Measurements from ENCODE around the gene C4orf36.
"Not testable (repeated sequence)": the region's sequence is repeated elsewhere in the genome, so short reads cannot be mapped to it uniquely, and the experiment has no call there.

The C4orf36 gene

DNA sequence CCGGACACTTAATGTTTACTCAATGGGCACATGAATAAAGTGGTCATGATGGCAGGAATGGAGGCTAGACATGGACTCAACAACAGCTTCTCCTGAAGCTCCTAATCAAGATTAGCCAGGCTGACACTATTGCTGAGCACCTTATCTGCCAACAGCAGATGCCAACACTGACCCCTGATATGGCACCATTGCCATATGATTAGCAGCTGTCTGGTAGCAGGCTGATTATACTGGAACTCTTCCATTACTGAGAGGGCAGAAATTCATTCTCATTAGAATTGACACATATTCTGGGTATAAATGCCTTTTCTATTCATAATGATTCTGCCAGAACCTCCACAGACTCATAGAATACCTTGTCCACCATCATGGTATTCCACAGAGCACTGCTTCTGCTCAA, 24.2 kb upstream of the C4orf36 start:
- no peak for DNase-seq

DNA sequence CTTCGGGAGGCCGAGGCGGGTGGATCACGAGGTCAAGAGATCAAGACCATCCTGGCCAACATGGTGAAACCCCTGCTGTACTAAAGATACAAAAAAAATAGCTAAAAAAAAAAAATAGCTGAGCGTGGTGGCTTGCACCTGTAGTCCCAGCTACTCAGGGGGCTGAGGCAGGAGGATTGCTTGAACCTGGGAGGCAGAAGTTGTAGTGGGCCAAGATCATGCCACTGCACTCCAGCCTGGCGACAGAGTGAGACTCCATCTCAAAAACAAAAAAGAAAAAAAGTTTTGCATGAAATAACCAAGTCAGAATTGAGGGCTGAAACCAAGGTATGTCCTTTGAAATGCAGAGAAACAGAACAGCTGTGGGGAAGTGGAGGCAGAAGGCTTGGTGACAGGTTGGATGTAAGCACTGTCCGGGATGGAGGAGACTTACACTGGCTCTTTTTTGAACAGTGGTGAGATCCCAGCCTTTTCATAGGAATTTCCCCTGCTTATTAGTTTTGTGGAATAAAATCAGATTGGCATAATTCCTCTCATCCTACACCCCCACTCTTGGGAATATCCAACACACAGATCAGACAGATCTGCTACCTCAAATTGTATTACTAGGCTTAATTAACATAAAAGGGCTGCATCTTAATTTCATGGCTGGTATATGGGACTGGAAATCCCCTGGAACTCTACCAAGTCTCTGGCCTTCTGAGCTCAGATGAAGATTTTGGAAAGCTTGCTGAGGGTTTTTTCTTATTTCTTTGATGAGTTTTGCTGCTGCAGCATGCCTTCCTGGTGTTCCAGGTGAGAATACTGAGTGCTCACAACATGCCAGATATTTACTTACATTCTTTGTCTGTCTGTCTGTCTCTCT, 18.8 kb upstream of the C4orf36 start:
- DNase-seq: no peak

GRCh38 chr4:86910369-86910768, 18.1 kb upstream of the C4orf36 start:
- DNase-seq: no peak

- DNase-seq: no peak
Observed at GRCh38 chr4:86909546-86910295, 17.5 kb upstream of the C4orf36 start.

GRCh38 chr4:86908251-86908657, 16.0 kb upstream of the C4orf36 start:
- DNase-seq: peak; percentile 83 to 89

DNA sequence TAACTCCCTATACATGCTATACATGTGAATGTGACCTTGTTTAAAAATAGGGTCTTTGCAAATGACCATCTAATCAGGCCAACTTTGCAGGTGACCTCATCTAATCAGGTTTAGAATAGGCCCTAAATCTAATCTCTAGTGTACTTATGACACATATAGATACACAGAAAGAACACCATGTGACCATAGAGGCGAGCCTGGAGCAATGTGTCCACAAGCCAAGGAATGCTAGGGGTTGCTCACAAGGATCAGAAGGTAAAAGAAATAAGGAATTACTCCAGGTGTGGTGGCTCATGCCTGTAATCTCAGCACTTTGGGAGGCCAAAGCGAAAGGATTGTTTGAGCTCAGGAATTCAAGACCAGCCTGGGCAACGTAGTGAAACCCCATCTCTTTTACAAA, 9.6 kb upstream of the C4orf36 start:
- no peak for DNase-seq

DNA sequence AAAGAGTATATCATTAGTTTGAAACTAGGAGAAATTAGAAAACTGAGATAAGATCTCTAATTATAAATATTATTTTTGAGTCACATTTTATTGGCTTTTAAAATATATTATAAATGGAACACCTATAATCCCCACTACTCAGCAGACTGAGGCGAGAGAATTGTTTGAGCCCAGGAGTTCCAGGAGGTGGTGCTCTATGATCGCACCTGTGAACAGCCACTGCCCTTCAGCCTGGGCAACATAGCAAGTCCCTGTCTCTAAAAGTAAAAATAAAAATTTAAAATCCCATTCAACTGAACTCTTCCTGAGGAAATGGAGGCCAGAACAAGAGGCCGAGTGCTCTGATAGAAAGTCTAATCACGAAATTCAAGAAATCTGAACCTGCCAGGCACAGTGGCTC, 6.3 kb upstream of the C4orf36 start:
- no peak for DNase-seq

GRCh38 chr4:86896596-86896995, 4.4 kb upstream of the C4orf36 start:
- no peak for DNase-seq

DNA sequence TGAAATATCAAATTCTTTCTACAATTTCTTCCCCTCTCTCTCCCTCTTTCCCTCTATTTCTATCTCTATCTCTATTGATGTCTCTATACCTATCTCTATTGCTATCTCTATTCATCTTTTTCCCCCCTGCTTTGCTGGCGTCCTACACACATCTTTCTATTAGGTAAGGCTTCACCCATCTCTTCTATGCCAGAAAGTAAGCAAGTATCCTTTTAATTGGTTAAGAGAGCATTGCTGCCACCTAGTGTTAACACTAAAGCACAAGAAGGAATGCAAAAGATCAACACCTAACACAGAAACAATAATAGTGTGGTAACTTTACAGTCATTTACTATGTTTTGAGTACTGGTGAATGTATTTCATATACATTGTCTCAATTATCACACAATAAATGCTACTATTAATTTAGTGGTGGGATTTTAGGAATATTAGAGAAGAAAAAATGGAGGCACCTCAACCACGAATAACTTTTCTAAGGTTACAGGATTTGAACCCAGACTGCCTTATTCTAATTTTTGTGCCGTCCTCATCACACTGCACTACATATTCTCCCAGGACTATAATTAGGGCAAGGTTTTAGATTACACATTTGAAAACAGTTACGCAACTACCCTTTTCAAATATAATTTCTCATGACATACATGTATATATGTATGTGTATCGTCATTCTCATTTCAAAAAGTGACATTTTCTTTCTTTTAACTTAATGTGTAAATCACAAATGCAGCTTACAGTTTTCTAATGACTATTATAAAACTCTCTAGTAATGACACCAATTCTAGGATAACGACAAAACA, 3.7 kb upstream of the C4orf36 start:
- DNase-seq: peak; percentile 57 to 87

DNA sequence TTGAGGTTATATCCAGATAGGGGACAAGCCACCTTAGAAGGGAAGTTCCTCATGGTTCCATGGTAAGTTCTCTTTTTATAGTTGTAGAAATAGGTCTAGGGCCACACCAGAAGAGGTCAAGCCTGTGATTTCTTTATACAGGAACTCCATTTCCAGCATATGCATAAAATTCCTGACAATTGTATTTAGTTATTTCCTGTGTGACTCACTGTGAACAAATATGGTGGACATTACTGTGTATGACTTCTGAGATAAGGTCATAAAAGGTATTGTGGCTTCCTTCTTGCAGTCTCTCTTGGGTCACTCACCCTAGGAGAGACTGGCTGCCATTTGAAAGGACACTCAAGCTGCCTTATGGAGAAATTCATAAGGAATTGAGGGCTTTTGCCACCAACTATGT, 2.2 kb upstream of the C4orf36 start:
- peak in 1 of 2 donors; percentile 38 for DNase-seq

- DNase-seq: no peak
Observed at GRCh38 chr4:86893136-86893535, 914 bp upstream of the C4orf36 start.

DNA sequence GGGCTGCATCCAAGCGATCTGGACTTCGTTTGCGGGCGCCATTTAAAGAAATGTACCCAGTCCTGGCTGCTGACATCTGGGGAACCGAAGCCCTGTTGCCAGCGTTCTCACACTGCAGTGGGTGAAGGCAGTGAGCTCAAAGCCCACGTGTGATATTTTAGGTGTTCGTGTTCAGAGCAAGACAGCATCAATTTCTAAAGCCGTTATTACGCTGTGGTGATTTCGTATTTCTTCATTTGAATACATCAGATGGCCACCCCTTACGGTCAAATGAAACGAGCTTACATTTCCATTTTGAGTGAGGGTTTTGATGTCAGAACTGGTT, 376 bp upstream of the C4orf36 start:
- no peak for DNase-seq

GRCh38 chr4:86890790-86891189, 1.4 kb downstream of the C4orf36 start:
- no peak for DNase-seq

GRCh38 chr4:86879641-86880040, 12.6 kb downstream of the C4orf36 start:
- no peak for DNase-seq

DNA sequence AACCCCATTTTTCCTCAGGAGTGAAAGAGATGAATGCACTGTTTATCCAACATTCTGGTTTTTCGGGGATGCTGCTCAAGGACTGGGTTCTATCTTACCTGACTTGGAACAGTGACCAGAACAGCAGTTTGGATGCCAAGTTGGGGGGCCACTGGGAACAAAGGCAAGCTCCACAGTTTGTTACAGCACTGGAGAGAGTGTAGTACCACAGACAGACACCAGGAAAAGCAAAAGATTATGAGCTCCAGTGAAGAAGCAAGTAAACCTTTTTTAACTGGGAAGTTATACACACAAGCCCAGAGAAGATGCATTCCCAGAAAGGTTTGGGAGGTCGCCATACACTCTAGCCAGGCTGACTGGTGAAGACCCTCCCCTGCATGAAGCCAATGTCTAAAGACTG, 13.6 kb downstream of the C4orf36 start:
- no peak for DNase-seq

DNA sequence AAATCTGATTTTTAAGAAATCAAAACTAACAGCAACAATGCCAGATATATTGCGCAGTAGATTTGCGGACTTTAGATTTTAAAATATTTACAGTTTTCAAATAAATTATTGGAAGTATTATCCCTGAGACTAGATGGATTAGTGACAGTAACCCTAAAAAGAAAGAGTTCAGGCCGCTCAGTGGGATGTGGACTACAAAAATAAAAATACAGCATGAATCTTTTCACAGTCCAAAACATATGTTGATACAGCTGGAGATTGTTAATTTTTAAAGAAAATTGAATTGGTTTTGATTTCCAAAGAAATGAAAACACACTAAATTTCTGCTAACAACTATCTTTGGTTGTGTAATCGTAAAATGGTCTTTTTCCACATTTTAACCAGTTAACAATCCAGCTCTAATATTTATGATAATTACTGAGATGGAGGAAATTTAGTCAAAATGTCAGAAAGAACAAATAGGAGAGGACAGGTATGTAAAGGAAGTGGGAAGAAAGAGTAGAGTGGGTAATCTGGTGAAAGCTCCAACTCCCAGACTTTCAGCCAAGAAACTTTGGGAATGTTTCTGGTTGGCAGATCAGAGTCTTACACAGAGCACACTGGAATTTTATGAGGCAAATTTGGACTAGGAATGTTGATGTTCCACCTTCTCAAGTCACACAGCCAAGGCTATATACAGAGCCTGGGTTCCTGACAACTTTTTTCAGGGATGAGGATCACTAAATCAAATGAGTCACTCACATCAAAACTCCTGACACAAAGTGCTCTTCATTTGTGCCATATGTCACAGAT, 15.1 kb downstream of the C4orf36 start:
- no peak for DNase-seq

GRCh38 chr4:86875436-86875835, 16.8 kb downstream of the C4orf36 start:
- DNase-seq: not testable (repeated sequence)

- no peak for DNase-seq
Observed at GRCh38 chr4:86872135-86872534, 20.1 kb downstream of the C4orf36 start.

- DNase-seq: no peak
Observed at GRCh38 chr4:86870442-86871069, 21.7 kb downstream of the C4orf36 start.

- DNase-seq: no peak
Observed at GRCh38 chr4:86857341-86858052, 34.7 kb downstream of the C4orf36 start.

DNA sequence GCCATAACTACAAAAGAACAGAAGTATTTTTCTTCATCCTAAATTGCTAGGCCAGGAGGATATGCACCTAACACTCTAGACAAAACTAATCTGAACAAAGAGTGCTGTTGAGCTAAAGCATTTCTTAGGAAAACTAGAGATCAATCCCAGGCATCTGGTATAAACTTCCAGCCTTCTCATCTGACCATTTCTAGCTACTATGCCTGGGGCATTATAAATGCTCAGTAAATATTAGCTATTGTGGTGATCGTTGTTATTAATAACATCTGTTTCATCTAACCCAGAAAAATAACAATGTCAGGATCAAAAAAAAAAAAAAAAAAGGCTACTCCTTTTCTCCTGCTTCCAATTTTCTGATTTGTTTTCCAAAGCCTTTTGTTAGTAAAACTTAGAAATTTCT, 35.3 kb downstream of the C4orf36 start:
- no peak for DNase-seq

DNA sequence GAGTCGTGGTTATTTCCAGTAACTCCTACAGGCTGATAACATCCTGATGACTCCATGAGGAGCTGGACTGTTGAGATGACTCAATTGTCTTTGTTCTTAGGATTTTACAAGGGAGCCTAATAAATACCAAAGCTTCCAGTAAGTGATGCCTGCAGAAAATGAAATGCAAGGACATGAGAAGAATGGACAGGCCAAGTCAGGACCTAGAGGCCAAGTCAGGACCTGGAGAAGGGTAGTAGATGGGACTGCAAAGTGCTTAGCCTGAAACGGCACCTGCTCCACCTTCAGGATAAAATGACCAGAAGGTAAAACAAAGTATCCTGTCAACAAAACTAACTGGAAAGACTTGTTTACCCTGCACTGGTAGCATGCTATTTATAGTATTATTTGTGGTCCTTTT, 36.6 kb downstream of the C4orf36 start:
- DNase-seq: peak in 1 of 2 donors; percentile 26

Data from inflammatory macrophage treated with lipopolysaccharide for 1 hour (primary cell).